Kidney epithelial cell (primary cell): ENCODE data around the gene PCDH15. TPM values are rescaled to one million over a fixed set of nuclear protein-coding genes. Genes with fewer than 3 reads are reported as not detected.

Experiments
- DNase-seq: peaks from one replicate; pipeline ENCODE4 v3.0.0-alpha.2; 2010; ENCODE audit warnings: low read depth
- H3K27me3 ChIP-seq: 2 replicates; pipeline ENCODE4 v1.6.0; 2011; ENCODE audit warnings: low read length; ENCODE audit not compliant: control insufficient read depth, insufficient read depth
- H3K36me3 ChIP-seq: 2 replicates; pipeline ENCODE4 v1.5.1; 2011; ENCODE audit warnings: low read length; ENCODE audit not compliant: control insufficient read depth, insufficient read depth
- H3K4me3 ChIP-seq: 2 replicates; pipeline ENCODE4 v1.5.1; 2011; ENCODE audit warnings: low read depth, mild to moderate bottlenecking, control low read depth, low read length
- total RNA-seq: library from RNA; depleted of rRNA; stranded (reverse); fragments of >200 nt; gene quantifications from 2 replicates; pipeline ENCODE4 v1.2.3, GENCODE V29; 2015
- TF ChIP-seq, protein P1 (sequence below): IDR thresholded peaks from 2 replicates; pipeline ENCODE4 v1.5.1; 2011; ENCODE audit warnings: mild to moderate bottlenecking, moderate library complexity, low read length, control low read depth, inconsistent platforms; ENCODE audit not compliant: insufficient read depth, poor library complexity, severe bottlenecking

Gene PCDH15
- total RNA-seq, 1 donor from 2014 or later, result not detected

DNA sequence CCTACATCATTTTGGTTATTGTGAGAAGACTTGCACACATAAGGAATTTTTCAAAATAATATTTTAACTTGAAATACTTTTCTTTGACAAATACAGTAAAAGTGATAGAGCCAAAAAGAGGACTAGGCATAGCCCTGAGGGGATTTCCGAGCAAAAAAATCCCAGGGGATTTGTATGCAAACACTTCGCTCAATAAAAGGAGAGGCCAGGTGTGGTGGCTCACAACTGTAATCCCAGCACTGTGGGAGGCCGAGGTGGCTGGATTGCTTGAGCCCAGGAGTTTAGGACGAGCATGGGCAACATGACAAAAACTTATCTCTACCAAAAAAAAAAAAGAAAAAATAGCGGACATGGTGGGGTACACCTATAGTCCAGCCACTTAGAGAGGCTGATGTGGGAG, 193.0 kb downstream of the PCDH15 start:
- TF ChIP-seq, protein P1, sequence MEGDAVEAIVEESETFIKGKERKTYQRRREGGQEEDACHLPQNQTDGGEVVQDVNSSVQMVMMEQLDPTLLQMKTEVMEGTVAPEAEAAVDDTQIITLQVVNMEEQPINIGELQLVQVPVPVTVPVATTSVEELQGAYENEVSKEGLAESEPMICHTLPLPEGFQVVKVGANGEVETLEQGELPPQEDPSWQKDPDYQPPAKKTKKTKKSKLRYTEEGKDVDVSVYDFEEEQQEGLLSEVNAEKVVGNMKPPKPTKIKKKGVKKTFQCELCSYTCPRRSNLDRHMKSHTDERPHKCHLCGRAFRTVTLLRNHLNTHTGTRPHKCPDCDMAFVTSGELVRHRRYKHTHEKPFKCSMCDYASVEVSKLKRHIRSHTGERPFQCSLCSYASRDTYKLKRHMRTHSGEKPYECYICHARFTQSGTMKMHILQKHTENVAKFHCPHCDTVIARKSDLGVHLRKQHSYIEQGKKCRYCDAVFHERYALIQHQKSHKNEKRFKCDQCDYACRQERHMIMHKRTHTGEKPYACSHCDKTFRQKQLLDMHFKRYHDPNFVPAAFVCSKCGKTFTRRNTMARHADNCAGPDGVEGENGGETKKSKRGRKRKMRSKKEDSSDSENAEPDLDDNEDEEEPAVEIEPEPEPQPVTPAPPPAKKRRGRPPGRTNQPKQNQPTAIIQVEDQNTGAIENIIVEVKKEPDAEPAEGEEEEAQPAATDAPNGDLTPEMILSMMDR, result no peak
- no peak for DNase-seq
- no peaks in the 10 kb centered on the region for H3K27me3 ChIP-seq
- H3K4me3 ChIP-seq, result no peak overlapping the region
- no peaks in the 10 kb centered on the region for H3K36me3 ChIP-seq

DNA sequence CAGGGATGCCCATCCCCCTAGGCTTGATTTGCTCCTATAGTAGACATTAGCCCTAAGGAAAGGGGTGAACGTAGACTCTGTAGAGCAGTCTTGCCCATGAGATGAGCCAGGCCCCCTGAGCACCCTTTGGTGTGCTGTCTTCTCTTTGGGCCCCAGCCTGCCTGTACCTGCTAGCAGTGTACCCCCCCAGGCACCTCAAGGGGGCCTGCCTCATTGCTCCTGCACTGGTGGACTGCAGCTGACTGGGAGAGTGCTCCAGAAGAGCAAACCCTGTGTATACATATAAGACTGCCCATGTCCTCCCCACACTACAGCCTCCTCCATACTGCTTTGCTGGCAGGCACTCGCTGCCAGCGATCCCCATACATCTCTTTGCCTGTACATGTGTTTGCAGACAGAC, 206.7 kb downstream of the PCDH15 start:
- no peaks in the 10 kb centered on the region for H3K36me3 ChIP-seq
- TF ChIP-seq, protein P1, result no peak

DNA sequence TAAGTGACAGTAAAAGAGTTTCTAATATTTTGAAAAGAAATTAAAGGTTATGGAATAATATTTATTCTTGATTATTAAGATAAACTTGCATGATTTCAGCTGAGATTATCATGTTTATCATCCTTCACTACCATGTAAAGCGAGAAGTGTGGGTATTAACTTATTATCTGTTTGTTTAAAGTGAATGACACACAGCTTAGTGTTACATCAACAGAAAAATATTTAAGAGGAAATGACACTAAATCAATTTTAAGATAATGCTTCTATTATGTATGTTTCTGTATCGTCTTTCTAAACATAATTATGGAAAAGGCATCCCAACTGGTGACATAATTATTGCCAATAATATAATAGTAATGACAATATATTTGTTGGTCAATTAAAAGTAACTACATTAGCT, 213.1 kb downstream of the PCDH15 start:
- Histone ChIP-seq H3K27me3 (no peaks in the 10 kb centered on the region), H3K36me3 (no peaks in the 10 kb centered on the region), H3K4me3 (no peak overlapping the region)
- no peak for DNase-seq
- TF ChIP-seq, protein P1, result no peak

More for the DNA sequence above, 206.7 kb downstream of the PCDH15 start:
- Histone ChIP-seq H3K27me3 (no peaks in the 10 kb centered on the region), H3K4me3 (no peak overlapping the region)
- DNase-seq, result no peak

DNA sequence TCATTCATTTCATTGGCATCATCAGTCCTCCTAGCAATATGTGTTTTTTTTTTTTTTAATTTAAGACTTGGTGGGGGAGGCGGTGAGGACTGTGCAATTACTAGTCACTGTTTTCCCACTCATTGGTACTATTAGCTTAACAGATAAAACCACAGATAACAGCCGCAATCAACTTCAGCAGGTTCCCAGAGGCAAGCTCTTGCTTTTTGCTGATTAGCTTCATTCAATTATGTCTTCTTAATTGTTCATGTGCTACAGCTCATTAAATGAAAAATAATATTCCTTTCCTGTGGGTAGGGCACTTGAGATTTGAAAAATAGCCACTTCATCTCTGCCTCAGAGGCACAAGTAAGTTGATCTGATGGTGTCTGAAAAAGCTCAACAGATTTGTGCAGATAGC, 215.5 kb downstream of the PCDH15 start:
- TF ChIP-seq, protein P1, result no peak
- no peak for DNase-seq
- H3K36me3 ChIP-seq, result no peaks in the 10 kb centered on the region
- H3K27me3 ChIP-seq, result no peaks in the 10 kb centered on the region
- H3K4me3 ChIP-seq, result no peak overlapping the region

DNA sequence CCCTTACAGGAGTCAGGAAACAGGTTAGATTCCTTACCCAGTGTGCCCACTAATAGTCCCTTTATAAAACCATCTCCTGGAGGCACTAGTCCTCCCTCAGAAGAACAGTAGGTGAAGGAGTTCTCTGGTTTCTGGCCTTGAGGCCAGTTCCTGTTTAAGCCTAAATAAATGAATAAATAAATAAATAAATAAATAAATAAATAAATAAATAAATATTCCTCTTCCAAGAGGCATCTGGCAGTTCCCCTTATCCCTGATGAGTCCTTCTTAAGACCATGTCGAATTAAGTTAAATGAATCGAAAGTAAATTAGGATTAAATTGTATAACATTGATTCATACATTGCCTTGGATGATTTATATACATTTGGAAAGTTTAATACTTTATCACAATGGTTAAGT, 223.3 kb downstream of the PCDH15 start:
- H3K4me3 ChIP-seq, result no peak overlapping the region
- no peaks in the 10 kb centered on the region for H3K36me3 ChIP-seq
- DNase-seq, result no peak
- no peaks in the 10 kb centered on the region for H3K27me3 ChIP-seq
- TF ChIP-seq, protein P1, result no peak

DNA sequence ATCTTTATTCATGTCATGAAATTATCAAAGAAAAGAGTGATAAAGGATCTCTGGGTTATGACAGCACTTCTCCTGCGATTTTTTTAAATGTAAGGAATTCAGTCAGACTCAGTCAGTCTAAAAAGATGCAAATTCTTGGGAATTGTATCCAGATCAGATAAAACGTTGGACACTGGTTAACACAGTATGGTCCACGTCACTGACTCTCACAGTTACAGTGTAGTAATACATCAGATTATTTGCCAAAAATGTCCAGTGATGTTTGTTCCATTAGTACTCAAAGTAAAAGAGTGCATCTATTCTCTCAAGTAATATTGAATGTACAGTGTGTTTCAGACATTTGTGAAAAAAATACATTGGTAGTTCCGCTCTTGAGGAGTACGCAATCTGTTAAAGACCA, 224.5 kb downstream of the PCDH15 start:
- H3K36me3 ChIP-seq, result no peaks in the 10 kb centered on the region
- no peaks in the 10 kb centered on the region for H3K27me3 ChIP-seq
- DNase-seq, result no peak
- TF ChIP-seq, protein P1, result no peak
- no peak overlapping the region for H3K4me3 ChIP-seq
